ENCODE measurements around the gene ABHD12. TPM values are rescaled to one million over a fixed set of nuclear protein-coding genes. Genes with fewer than 3 reads are reported as not detected.

The ABHD12 gene
- total RNA-seq, 2 donors from 2014 or later, result 48.2 to 52.7 TPM

GRCh38 chr20:25380945-25381614, 9.6 kb downstream of the ABHD12 start:
- H3K9me3 ChIP-seq (ENCODE audit: control insufficient read depth, low read length), result peaks cover 4% of the 10 kb centered on the region
- no peak overlapping the region for H3K4me3 ChIP-seq (ENCODE audit: low read length)
- Mint-ChIP-seq H3K27me3 (ENCODE audit: insufficient read depth) (no peaks in the 10 kb centered on the region), H3K9me3 (no peaks in the 10 kb centered on the region), H3K4me1 (peaks cover 10% of the 10 kb centered on the region), H3K4me3 (no peak overlapping the region), H3K36me3 (ENCODE audit: low read depth) (peaks cover 8% of the 10 kb centered on the region), H3K27ac (no peak overlapping the region)
- no peak for DNase-seq
- H3K27ac ChIP-seq (ENCODE audit: low read depth, low read length), result no peak overlapping the region
- 92% methylated on average over 4 to 6 of the region's 7 CpGs for WGBS, 2 experiments (ENCODE audit: insufficient coverage in 1 of 2, insufficient read length in 1 of 2)
- no peaks in the 10 kb centered on the region for H3K27me3 ChIP-seq (ENCODE audit: control insufficient read depth, insufficient read depth, low read length, poor library complexity, severe bottlenecking)
- no peaks in the 10 kb centered on the region for H3K4me1 ChIP-seq (ENCODE audit: control insufficient read depth, insufficient read depth, low read length)
- peaks cover 17% of the 10 kb centered on the region for H3K36me3 ChIP-seq (ENCODE audit: control insufficient read depth, insufficient read depth, low read length)
- TF ChIP-seq, protein P1, sequence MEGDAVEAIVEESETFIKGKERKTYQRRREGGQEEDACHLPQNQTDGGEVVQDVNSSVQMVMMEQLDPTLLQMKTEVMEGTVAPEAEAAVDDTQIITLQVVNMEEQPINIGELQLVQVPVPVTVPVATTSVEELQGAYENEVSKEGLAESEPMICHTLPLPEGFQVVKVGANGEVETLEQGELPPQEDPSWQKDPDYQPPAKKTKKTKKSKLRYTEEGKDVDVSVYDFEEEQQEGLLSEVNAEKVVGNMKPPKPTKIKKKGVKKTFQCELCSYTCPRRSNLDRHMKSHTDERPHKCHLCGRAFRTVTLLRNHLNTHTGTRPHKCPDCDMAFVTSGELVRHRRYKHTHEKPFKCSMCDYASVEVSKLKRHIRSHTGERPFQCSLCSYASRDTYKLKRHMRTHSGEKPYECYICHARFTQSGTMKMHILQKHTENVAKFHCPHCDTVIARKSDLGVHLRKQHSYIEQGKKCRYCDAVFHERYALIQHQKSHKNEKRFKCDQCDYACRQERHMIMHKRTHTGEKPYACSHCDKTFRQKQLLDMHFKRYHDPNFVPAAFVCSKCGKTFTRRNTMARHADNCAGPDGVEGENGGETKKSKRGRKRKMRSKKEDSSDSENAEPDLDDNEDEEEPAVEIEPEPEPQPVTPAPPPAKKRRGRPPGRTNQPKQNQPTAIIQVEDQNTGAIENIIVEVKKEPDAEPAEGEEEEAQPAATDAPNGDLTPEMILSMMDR (conservative IDR thresholded peaks at IDR 0.05), result no peak
- H3K9ac ChIP-seq (ENCODE audit: extremely low read depth, low read length, poor library complexity, severe bottlenecking), result no peak overlapping the region

DNA sequence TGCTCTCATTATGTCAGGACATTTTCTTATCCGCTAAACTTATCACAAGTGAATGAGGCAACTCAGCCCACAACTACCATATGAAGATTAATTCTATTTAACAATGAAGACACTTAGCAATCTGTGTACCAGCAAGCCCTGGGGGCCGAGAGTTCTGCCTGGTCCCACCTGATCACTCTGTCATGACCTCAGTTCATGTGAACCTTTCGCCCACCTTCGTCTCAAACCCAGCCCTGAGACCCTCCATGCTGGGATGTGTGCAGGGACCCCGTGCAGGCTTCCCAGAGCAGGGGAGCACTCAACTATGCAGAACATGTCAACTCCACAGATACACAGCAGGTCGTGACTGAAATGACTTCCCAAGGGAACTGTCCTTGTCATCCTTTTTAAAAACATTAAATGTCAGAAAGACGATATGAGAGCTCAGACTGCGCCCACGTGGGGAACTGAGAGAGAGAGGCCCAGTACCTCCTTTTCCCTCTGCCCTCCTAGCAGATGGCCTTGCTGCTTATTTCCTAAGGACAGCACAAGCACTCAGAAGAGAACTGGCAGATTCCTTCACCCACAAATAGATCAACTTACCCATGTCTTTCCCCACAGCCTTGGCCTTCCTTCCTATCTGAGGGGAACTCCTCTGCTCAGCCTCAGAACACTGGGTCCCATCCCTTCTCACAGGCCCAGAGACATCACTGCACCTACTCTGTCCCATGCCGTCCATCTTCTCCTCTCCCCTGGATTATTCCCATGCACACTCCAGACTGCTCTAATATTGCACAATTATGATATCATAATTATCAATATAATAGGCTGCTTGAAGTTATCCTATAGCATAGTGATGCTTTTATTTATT, 11.5 kb downstream of the ABHD12 start:
- H3K9me3 Mint-ChIP-seq, result peaks cover 2% of the 10 kb centered on the region

GRCh38 chr20:25378189-25378883, 12.3 kb downstream of the ABHD12 start:
- 98 to 100% methylated on average over 4 to 5 of the region's 5 CpGs for WGBS, 2 experiments (ENCODE audit: insufficient coverage in 1 of 2, insufficient read length in 1 of 2)
- no peak overlapping the region for H3K4me3 Mint-ChIP-seq
- H3K27ac Mint-ChIP-seq, result no peak overlapping the region

More for the DNA sequence above, 11.5 kb downstream of the ABHD12 start:
- peaks cover 4% of the 10 kb centered on the region for H3K9me3 ChIP-seq (ENCODE audit: control insufficient read depth, low read length)
- Mint-ChIP-seq H3K36me3 (ENCODE audit: low read depth) (peaks cover 23% of the 10 kb centered on the region), H3K4me1 (peaks cover 10% of the 10 kb centered on the region), H3K4me3 (no peak overlapping the region), H3K27ac (no peak overlapping the region), H3K27me3 (ENCODE audit: insufficient read depth) (no peaks in the 10 kb centered on the region)
- H3K4me3 ChIP-seq (ENCODE audit: low read length), result no peak overlapping the region
- H3K27ac ChIP-seq (ENCODE audit: low read depth, low read length), result no peak overlapping the region
- H3K36me3 ChIP-seq (ENCODE audit: control insufficient read depth, insufficient read depth, low read length), result peaks cover 19% of the 10 kb centered on the region
- no peaks in the 10 kb centered on the region for H3K27me3 ChIP-seq (ENCODE audit: control insufficient read depth, insufficient read depth, low read length, poor library complexity, severe bottlenecking)
- no peak overlapping the region for H3K9ac ChIP-seq (ENCODE audit: extremely low read depth, low read length, poor library complexity, severe bottlenecking)
- 93 to 96% methylated on average over 6 to 10 of the region's 10 CpGs for WGBS, 2 experiments (ENCODE audit: insufficient coverage in 1 of 2, insufficient read length in 1 of 2)
- H3K4me1 ChIP-seq (ENCODE audit: control insufficient read depth, insufficient read depth, low read length), result no peaks in the 10 kb centered on the region
- DNase-seq, result no peak
- TF ChIP-seq, protein P1 (conservative IDR thresholded peaks at IDR 0.05), result no peak

More at GRCh38 chr20:25378189-25378883, 12.3 kb downstream of the ABHD12 start:
- peak; percentile 17 for DNase-seq
- Histone ChIP-seq H3K4me3 (ENCODE audit: low read length) (no peak overlapping the region), H3K4me1 (ENCODE audit: control insufficient read depth, insufficient read depth, low read length) (no peaks in the 10 kb centered on the region), H3K9me3 (ENCODE audit: control insufficient read depth, low read length) (peaks cover 4% of the 10 kb centered on the region), H3K27me3 (ENCODE audit: control insufficient read depth, insufficient read depth, low read length, poor library complexity, severe bottlenecking) (no peaks in the 10 kb centered on the region), H3K27ac (ENCODE audit: low read depth, low read length) (no peak overlapping the region), H3K9ac (ENCODE audit: extremely low read depth, low read length, poor library complexity, severe bottlenecking) (no peak overlapping the region), H3K36me3 (ENCODE audit: control insufficient read depth, insufficient read depth, low read length) (peaks cover 26% of the 10 kb centered on the region)
- peaks cover 30% of the 10 kb centered on the region for H3K36me3 Mint-ChIP-seq (ENCODE audit: low read depth)
- peaks cover 10% of the 10 kb centered on the region for H3K4me1 Mint-ChIP-seq
- TF ChIP-seq, protein P1 (conservative IDR thresholded peaks at IDR 0.05), result no peak
- H3K27me3 Mint-ChIP-seq (ENCODE audit: insufficient read depth), result no peaks in the 10 kb centered on the region
- peaks cover 2% of the 10 kb centered on the region for H3K9me3 Mint-ChIP-seq
